Measurements from ENCODE around the gene SMIM38. TPM values are rescaled to one million over a fixed set of nuclear protein-coding genes. Genes with fewer than 3 reads are reported as not detected.

Gene SMIM38
- total RNA-seq = 2.2 TPM

DNA sequence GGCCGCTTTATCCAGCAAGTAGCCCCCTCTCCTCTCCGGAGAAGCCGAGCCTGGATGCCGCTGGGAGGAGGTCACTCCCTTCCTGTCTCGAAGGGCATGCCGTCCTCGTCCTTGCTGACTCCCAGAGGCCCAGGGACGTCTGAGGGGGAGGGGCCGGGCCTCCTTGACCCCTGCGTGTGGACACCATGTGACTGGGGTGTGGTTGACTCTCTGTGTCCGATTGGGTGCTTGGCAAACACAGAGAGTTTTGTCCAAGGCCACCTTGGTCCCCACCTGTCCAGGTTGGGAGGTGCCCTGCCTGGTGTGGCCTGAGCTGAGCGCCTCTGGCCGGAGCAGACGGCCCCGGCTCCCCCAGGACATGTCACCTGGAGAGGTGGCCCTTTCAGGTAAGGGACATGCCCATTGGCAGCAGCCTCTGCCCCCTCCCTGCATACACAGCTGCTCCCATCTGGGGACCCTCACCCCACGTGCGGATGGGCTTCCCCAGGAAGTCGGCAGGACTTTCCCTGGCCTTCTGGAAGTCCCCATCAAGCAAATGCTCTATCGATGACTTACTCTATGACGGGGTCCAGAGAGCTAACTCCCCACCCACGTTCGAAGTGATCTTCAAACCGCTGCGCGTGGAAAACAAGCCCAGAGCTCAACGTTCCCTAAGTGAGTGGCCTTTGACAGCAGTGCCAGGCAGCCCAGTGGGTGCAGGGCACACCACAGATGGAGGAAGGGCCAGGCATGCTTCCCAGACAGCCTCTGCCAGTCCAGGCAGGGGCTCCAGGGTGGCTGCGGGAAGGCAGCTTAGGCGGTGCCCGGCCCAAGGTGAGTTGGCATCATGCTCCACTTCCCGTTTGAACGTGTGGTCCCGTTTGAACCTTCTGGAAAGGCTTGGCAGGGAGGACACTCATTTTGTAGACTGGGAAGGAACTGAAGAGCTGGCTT lies at the start of gene SMIM38:
SMIM38 (plus strand) TSS at position 634 of the 933 bp plus-strand sequence. CDS start 1,912 bp downstream, outside the sequence.
- DNase-seq (ENCODE audit: low spot score) (no peak), ATAC-seq (no peak)
- intact Hi-C loops (cut with DNase I) = no loop called here

DNA sequence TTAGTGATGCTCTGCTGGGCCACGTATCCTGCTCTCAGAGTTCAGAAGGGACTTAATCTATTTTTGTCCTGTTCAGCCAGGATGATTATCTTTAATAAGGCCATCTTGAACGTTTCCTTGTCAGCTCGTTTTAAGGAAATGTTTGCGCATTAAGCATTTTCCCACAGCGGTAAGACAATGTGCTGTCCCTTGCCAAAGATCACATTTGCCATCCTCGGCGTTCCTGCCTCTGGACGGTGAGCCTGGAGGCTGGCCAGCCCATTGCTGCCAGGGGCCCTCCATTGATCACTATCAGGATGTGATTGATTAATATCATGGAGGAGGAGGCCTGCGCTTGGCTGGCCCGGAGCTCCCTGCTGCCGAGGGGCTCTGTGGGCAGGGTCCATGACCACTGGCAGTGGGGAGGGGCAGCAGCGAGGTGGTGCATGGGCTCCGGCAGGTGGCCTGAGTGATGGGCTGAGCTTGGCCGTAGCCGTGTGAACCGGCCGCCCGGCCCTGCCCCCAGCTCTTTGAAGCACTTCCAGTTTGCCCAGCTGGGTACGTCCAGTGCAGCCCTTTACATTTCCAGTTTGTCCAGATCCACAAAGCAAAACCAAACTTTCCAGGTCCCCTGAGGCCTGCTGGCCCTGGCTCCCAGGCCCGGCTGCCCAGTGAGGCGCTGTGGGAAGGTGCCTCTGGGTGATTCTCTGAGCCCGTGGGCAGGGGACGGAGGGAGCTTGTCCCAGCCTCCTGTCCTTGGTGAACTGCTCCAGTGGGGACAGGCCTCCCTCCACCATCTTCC lies 49.5 kb upstream of the SMIM38 start:
- ATAC-seq = no peak
- intact Hi-C loops (cut with DNase I) = no loop called here
- DNase-seq (ENCODE audit: low spot score) = no peak

DNA sequence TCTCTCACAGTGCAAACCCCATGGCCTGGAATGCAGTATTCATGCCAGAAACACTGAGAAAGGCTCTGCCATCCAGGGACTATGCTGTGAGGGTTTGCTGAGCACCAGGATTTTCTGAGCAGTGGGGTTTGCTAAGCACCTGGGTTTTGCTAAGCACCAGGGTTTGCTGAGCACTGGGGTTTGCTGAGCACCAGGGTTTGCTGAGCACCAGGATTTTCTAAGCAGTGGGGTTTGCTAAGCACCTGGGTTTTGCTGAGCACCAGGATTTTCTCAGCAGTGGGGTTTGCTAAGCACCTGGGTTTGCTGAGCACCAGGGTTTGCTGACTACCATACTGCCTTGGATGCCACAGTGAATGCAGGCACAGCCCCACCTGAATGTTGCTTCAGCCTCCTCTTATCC lies 48.3 kb upstream of the SMIM38 start:
- ATAC-seq (no peak), DNase-seq (ENCODE audit: low spot score) (no peak)
- intact Hi-C loops (cut with DNase I) = no loop called here

DNA sequence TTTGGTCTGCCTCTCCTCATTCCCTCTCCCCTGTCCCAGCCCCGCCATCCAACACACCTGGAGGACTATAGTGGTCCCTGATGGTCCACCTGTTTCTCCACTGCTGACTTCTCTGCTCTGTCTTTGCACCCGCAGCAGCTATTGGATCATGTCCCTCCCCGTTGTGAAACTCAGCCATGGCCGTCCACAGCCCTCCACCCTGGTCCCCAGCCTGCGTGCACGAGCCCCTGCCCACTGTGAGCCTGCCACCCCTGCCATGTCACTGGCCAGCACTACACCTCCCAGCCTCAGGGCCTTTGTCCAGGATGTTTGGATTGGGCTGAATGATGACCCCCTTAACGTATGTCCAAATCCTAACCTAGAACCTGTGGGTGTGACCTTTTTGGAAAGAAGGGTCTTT lies 47.7 kb upstream of the SMIM38 start:
- DNase-seq (ENCODE audit: low spot score) (no peak), ATAC-seq (no peak)
- intact Hi-C loops (cut with DNase I) = no loop called here

DNA sequence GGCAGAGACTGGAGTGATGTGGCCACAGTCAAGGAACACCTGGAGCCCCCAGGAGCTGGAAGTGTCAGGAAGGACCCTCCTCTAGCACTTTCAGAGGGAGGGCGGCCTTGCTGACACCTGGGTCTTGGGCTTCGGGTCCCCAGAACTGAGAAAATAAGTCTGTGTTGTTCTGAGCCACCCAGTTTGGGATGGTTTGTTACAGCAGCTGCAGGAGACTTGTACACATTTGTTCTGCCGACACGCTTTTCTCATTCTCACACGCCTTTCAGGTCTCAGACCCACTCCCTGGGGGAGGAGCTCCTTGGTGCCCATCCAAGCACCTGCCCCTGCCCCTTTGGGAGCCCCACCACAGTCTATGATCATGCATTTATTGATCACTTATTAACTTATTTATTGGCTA lies 47.2 kb upstream of the SMIM38 start:
- intact Hi-C loops (cut with DNase I) = no loop called here
- no peak for ATAC-seq
- DNase-seq (ENCODE audit: low spot score) = no peak

DNA sequence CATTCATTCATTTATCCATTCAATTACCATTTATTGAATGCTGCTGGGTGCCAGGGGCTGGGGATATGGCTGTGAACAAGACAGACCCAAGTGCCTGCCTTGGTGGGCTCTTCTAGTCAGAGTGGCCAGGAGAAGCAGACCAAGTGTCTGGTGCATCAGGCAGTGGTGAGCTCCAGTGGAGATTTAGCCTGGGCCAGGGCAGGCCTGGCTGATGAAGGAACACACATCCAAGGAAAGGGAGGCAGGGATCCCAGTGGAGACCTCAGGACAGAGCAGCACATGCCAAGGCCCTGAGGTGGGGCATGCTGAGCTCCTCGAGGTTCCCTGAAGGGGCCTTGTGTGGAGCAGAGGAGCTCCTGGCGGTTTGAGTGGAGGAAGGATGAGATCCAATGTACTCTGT lies 46.6 kb upstream of the SMIM38 start:
- ATAC-seq = no peak
- intact Hi-C loops (cut with DNase I) = no loop called here
- DNase-seq (ENCODE audit: low spot score) = no peak

DNA sequence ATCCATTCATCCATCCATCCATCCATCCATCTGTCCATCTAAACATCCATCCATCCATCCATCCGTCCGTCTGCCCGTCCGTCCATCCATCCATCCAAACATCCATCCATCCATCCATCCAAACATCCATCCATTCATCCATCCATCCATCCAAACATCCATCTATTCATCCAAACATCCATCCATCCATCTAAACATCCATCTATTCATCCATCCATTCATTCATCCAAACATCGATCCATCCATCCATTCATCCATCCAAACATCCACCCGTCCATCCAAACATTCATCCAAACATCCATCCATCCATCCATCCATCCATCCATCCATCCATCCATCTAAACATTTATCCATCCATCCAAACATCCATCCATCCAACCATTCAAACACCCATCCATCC lies 45.3 kb upstream of the SMIM38 start:
- intact Hi-C loops (cut with DNase I) = no loop called here
- no peak for ATAC-seq
- no peak for DNase-seq (ENCODE audit: low spot score)

DNA sequence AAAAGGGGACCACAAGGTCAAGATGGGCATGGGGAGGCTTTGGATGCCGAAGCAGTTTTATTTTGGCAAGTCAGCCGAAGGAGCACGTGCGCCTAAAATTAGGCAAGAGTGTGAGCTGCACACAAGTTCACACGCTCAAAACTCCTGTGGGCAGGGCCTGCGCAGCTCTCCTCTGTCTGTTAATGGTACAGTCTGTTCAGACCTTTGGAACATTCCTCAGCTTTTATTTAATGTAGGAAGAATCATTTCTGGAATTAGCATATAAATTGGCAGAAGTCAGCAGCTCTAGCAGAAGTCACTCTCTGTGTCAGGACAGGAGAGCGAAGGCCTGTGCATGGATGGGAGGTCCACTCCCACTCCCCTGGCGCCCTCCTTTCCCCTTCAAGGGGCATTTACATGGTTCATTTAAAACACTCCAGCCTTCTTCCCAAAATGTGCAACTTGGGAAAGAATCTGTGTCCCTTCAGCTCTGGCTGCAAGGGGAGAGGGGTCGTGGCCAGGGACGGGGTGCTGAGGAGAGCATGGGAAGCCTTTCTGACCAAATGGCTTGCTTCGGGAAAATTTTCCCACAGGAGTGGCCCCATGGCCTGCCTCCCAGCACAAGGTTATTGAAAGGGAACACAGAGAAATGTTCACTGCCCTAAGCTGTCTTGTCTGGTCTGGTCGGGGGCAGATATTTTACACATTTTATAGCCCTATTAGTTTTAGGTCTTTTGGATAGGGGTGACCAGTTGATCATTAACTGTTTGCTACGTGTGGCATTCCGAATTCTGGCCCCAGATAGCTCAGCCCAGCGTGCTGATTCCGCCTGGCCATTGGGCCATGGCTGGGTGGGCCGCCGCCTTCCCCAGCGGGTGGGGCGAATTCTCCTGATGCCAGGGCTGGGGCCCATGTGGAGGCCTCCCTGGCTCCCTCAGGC lies 43.9 kb upstream of the SMIM38 start:
- intact Hi-C loops (cut with DNase I) = no loop called here
- DNase-seq (ENCODE audit: low spot score) (no peak), ATAC-seq (peak; percentile 34)

DNA sequence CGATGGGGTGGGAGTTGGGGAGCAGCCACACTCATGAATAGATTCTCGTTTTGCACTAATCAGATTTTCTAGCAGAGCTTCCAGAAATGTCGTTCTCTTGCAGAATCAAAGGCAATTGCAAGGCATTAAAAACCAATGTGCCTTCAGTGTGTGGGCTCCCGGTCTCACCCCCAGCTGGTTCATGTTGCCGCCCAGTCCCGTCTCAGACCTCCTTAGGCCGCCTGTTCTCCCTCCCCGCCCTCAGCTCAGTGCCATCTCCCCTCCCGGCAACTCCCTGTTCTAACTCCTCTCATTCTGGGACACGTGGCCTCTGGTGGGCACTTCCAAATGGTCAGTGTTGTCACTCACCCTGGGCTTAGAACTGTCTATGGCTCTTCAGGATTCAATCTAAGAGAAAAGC lies 42.5 kb upstream of the SMIM38 start:
- ATAC-seq (no peak), DNase-seq (ENCODE audit: low spot score) (no peak)
- intact Hi-C loops (cut with DNase I) = no loop called here

DNA sequence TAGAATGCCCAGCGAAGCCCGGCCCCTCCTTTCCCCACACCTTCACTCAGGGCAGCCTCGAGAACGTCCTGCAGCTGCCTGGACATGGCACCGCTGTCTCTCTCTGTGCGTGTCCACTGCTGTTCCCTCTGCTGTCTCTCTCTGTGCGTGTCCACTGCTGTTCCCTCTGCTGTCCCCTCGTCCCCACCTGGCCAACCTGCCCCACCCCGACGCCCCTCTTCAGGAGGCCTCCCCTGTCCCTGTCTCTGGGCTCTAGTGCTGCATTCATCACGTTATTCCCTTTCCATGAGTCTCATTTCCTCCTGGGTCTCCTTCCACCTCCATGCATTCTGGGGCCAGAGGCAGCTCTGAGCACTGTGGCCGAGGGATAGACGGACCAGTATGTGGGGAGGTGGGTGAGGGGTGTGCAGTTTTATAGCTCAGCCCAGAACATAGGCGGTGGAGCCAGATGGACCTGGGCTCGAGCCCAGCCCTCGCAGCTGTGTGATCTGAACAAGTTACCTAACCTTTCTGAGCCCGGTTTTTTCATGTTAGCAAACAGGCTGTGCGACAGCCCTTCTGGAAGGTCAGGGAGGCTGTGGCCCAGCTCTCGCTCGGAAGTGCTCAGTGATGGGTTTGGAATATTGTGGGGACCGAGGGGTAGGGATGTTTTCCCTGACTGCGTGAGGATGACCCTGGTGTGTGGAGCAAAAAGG lies 41.9 kb upstream of the SMIM38 start:
- intact Hi-C loops (cut with DNase I) = loop anchor here (2.0 kb wide), 1 partner anchor 77 kb away; no protein-coding TSS in a partner anchor
- no peak for DNase-seq (ENCODE audit: low spot score)
- no peak for ATAC-seq

DNA sequence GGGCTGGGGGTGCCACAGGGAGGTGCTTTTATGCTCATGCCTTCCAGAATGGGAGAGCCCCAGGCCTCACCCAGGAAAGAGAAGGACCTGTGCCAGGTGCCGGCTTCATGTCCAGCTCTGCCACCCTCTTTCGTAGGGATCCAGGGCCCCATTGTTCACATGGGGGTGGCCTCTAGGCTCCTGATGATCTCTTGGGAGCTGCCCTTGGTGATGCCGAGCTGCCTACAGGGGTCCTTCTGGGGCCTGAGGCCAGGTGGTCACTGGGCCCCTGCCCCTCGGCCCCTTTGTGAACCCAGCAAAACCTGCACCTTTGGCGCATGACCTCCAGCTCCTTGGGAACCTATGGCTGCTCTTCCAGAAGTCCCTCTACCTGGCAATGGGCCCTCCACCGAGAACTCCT lies 41.4 kb upstream of the SMIM38 start:
- ATAC-seq (no peak), DNase-seq (ENCODE audit: low spot score) (no peak)
- intact Hi-C loops (cut with DNase I) = loop anchor here (2.0 kb wide), 1 partner anchor 76 kb away; no protein-coding TSS in a partner anchor

DNA sequence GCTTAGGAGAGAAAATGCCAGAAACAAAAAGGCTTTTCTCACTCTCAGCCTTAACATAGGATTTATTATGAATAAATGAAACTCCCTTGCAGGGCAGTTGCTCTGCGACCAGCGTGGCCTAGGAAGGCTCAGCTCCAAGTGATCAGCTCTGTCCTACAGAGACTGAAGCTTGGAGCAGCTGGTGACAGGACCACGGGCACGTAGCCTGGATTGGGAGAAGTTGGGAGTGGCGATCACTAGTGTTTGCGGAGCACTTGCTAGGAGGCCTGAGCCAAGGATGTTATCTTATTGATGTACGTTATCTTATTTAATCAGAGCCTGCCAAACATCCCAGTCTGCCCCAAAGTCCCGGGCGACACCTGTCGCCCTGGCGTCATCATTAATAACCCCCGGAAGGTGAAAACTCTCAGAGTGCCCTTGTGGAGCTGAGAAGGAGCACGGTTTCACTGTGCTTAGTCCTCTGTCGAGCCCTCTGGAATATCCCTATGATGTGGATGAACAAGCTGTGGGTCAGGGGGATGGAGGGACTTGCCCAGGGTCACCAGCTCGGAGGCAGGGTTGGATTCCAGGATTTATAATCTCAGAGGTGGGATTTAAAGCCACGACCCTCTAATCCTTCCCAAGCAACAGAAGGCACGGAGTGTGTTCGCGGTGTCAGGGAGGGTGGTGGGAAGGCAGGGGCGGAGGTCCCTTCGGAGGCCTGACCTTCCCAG lies 40.8 kb upstream of the SMIM38 start:
- ATAC-seq (no peak), DNase-seq (ENCODE audit: low spot score) (no peak)
- intact Hi-C loops (cut with DNase I) = loop anchor here (2.0 kb wide), 1 partner anchor 76 kb away; no protein-coding TSS in a partner anchor

DNA sequence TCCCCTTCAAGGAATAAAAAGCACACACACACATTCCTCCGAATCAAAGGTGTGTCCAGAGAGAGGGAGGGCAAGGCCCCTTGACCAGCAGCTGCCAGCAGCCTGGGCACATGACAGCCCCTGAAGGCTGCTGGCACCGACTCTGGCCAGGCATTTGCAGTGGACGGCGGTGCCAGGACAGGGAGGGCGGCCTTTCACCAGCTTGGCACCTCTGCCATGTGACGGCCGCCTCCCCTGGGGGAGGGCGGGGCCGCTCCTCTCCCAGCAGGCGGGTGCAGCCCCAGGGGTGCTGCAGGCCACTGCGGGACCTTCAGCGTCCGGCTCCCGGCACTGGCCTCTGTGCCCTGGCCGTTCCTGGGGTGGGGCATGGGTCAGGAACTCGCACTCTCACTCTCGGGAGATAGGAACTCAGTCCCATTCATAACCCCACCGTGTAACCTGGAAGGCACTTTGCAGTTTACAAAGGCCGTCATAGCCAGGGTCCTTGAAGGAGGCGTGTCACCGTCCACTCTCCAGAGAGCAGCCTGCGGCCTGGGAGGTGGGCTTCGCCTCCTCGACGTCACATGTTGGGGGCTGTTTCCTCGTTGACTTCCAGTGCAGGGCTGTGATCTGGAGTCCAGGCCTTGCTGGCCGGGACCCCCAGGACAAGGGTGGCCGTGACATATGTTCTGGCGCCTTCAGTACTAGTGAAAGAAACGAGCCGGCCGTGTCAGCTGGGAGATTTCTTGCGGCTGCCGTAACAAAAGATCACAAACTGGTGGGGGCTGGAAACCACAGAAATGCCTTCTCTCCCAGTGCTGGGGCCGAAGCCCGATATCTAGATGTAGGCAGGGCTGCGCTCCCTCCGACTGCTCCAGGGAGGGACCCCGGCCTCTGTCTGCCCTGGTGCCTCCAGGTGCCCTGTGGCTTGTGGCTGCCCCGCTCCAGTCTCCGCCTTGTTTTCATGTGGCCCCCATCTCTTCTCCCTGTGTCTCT lies 39.9 kb upstream of the SMIM38 start:
- intact Hi-C loops (cut with DNase I) = loop anchor here (2.0 kb wide), 1 partner anchor 75 kb away; no protein-coding TSS in a partner anchor
- DNase-seq (ENCODE audit: low spot score) (no peak), ATAC-seq (peak; percentile 46)

DNA sequence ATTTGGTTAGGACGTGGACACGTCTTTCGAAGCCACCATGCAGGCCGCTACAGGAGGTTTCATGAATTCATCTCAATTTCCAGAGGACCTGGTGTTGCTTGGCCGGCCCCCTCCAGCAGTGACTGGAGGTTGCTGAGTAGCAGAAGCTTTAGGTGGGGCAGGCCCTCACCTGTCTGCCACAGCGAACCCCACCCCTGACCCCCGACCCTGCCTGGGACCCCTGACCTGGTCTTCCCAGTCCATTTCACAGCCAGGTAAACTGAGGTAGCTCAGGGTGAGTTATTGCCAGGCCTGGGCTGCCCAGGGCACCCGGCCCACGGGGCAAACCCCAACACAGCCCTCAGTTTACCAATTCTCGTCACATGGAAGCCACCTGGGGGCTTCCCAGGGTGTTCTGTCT lies 39.1 kb upstream of the SMIM38 start:
- ATAC-seq (no peak), DNase-seq (ENCODE audit: low spot score) (no peak)
- intact Hi-C loops (cut with DNase I) = no loop called here

DNA sequence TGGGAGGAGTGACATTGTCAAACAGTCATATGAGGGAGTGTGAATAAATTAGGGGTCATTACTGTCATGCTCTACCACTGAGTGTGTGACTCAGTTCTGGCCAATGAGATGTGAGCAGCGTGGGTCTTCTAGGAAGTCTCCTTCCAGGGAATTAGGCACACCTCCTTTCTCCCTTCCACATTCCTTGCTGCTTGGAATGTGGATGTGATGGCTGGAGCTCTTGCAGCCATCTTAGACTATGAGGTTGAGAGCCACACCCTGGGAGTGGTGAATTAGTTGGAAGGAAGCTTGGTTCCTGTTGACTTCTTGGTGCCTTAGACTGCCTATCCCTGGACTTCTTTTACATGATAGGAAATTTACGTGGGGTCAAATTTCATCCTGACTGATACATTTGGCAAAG lies 36.5 kb upstream of the SMIM38 start:
- ATAC-seq (no peak), DNase-seq (ENCODE audit: low spot score) (no peak)
- intact Hi-C loops (cut with DNase I) = no loop called here

DNA sequence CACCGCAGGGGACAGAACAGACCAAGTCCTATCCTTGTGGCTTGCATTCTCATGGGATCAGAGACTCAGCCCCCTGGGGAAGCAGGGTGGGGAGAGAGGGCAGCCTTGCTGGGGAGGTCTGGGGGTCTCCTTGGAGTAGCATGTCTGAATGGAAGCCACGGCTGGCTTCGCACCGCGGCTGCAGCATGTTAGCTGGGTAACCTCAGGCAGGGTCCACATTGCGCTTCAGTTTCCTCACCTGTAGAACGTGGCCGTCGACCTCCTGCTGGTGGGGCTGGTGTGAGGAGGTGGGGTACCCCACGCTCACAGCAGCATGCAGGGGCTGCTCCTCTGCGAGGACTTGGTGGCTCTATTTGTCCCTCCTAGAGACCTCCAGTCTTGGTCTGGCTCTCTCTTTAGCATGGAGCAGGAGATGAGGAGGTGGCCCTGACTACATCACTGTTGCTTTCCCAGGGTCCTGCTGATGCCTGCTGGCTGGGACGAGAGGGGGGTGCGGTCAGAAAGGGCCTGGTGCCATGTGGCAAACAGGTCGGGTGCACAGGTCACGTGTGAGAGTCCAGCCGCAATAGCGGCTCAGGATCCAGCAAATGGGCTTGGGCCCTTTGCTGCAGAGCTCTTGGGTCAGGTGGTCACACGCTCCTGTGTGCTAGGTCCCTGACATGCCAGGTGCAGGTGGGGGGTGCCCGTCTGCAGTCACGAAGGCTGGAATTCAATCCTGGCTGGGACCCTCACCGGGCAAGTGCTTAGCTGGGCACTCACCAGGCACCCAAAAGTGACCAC lies 35.4 kb upstream of the SMIM38 start:
- intact Hi-C loops (cut with DNase I) = no loop called here
- DNase-seq (ENCODE audit: low spot score) (no peak), ATAC-seq (no peak)

Measured in sciatic nerve (tissue), 2 donors.